ENCODE results near the gene MEP1A. TPM values are rescaled to one million over a fixed set of nuclear protein-coding genes. Genes with fewer than 3 reads are reported as not detected.

Gene MEP1A
- total and polyA plus RNA-seq, 9 of the 15 experiments (the other 6 are each of a cell fraction or from before 2014, with no cell fraction given) = not detected

DNA sequence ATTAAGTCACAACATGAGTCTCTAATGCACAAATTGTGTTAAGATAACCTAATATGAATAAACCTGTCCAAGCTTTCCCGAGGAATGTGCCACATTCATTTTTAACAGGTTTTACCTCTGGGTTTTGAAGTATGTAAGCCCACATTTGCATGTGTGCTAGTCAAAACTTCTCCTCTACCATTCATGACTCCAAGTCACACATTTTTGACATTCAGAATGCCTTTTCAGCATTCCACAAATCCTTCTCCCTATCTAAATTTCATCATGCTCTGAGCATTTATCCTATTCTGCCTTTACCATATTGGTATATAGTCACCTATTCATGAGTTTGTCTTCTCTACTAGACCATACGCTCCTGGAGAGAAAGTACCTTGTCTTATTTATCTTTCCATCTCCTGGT, 72.0 kb downstream of the MEP1A start:
- Histone ChIP-seq H3K4me1 (replicated peaks in 1 of 2; ENCODE audit: control insufficient read depth in 2 of 2, insufficient read depth in 2 of 2, low read length in 2 of 2) (no peaks in the 10 kb centered on the region), H3K27me3 (ENCODE audit: control insufficient read depth in 2 of 2, insufficient read depth in 2 of 2, low read length in 2 of 2) (peaks cover 0 to 6% of the 10 kb centered on the region in 2 experiments; a peak in 2 of 5 replicates), H3K9ac (ENCODE audit: insufficient read depth in 1 of 2, low read depth in 2 of 2, low read length in 2 of 2) (no peak overlapping the region), H3K79me2 (ENCODE audit: control insufficient read depth, insufficient read depth, low read length) (no peaks in the 10 kb centered on the region), H3K4me2 (ENCODE audit: insufficient read depth, low read length) (no peak overlapping the region), H2AFZ (ENCODE audit: low read depth, low read length) (no peak overlapping the region), H3K9me1 (ENCODE audit: control insufficient read depth, insufficient read depth, low read length) (no peaks in the 10 kb centered on the region), H4K20me1 (replicated peaks; ENCODE audit: control insufficient read depth, insufficient read depth, low read length) (no peaks in the 10 kb centered on the region), H3K4me3 (no peak overlapping the region), H3K36me3 (ENCODE audit: control insufficient read depth, insufficient read depth, low read length) (no peaks in the 10 kb centered on the region), H3K27ac (ENCODE audit: extremely low read depth, low read depth, low read length) (no peak overlapping the region), H3K9me3 (replicated peaks; ENCODE audit: control insufficient read depth, insufficient read depth, low read depth, low read length) (no peaks in the 10 kb centered on the region)
- no peak for TF ChIP-seq ZNF354B (CRISPR knock-in tag; IDR thresholded peaks at IDR 0.05)
- no peak for TF ChIP-seq MEF2A (IDR thresholded peaks at IDR 0.05; ENCODE audit: control insufficient read depth, low read depth, low read length)
- TF ChIP-seq NR1H2 (CRISPR knock-in tag; IDR thresholded peaks at IDR 0.05) = no peak
- TF ChIP-seq KLF10 (CRISPR knock-in tag; IDR thresholded peaks at IDR 0.05) = no peak
- no peak for TF ChIP-seq MED1 (CRISPR knock-in tag; IDR thresholded peaks at IDR 0.05; ENCODE audit: borderline replicate concordance)
- TF ChIP-seq, protein P1, sequence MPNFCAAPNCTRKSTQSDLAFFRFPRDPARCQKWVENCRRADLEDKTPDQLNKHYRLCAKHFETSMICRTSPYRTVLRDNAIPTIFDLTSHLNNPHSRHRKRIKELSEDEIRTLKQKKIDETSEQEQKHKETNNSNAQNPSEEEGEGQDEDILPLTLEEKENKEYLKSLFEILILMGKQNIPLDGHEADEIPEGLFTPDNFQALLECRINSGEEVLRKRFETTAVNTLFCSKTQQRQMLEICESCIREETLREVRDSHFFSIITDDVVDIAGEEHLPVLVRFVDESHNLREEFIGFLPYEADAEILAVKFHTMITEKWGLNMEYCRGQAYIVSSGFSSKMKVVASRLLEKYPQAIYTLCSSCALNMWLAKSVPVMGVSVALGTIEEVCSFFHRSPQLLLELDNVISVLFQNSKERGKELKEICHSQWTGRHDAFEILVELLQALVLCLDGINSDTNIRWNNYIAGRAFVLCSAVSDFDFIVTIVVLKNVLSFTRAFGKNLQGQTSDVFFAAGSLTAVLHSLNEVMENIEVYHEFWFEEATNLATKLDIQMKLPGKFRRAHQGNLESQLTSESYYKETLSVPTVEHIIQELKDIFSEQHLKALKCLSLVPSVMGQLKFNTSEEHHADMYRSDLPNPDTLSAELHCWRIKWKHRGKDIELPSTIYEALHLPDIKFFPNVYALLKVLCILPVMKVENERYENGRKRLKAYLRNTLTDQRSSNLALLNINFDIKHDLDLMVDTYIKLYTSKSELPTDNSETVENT (CRISPR knock-in tag; IDR thresholded peaks at IDR 0.05) = no peak
- no peak for TF ChIP-seq HDAC8 (tag; IDR thresholded peaks at IDR 0.05)
- TF ChIP-seq SMC3 (conservative IDR thresholded peaks at IDR 0.05; ENCODE audit: insufficient read depth, low read depth, low read length) = no peak
- no peak for TF ChIP-seq MCM3 (IDR thresholded peaks at IDR 0.05)
- no peak for TF ChIP-seq POLR2AphosphoS2 (IDR thresholded peaks at IDR 0.05; ENCODE audit: low read length)
- TF ChIP-seq, protein P2, sequence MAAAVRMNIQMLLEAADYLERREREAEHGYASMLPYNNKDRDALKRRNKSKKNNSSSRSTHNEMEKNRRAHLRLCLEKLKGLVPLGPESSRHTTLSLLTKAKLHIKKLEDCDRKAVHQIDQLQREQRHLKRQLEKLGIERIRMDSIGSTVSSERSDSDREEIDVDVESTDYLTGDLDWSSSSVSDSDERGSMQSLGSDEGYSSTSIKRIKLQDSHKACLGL (CRISPR knock-in tag; IDR thresholded peaks at IDR 0.05; ENCODE audit: borderline replicate concordance, poor library complexity, severe bottlenecking) = no peak
- no peak for TF ChIP-seq WHSC1 (IDR thresholded peaks at IDR 0.05; ENCODE audit: low read length)
- POLR2A ChIA-PET = no interaction called here
- ATAC-seq (no peak), DNase-seq (ENCODE audit: extremely low read depth in 1 of 4, low spot score in 3 of 4) (no peak), FAIRE-seq (no peak)
- no TSS peak for BruUV-seq (replicated peaks)
- 2% methylated on average over 2 of the region's 2 CpGs for WGBS (ENCODE audit: insufficient coverage, low coverage, missing lambda C conversion rate)
- CTCF ChIA-PET (ENCODE audit: low intra/inter-chr PET ratio) = no interaction called here
- intact Hi-C loops (cut with micrococcal nuclease) (no loop called here), in situ Hi-C loops (cut with MboI) (no loop called here)

Measured in K562 (cell line).